ENCODE data around the gene PRR16.
A peak's percentile ranks its signal among the peaks of the same experiment; 100 is the strongest.

PRR16 gene

GRCh38 chr5:120614531-120615180 lies 150.6 kb downstream of the PRR16 start:
- no peak for TF ChIP-seq JUND (IDR thresholded peaks at IDR 0.05; ENCODE audit: low read depth)
- DNase-seq (ENCODE audit: low read depth in 1 of 2, low spot score in 1 of 2), result no peak
- in situ Hi-C loops (cut with HindIII; ENCODE audit: low pct_unique_long_range_greater_than_20kb, low sequenced_read_pairs), result no loop called here

GRCh38 chr5:120615967-120616645 lies 152.0 kb downstream of the PRR16 start:
- TF ChIP-seq JUND (IDR thresholded peaks at IDR 0.05; ENCODE audit: low read depth), result no peak
- no peak for DNase-seq (ENCODE audit: low read depth in 1 of 2, low spot score in 1 of 2)
- in situ Hi-C loops (cut with HindIII; ENCODE audit: low pct_unique_long_range_greater_than_20kb, low sequenced_read_pairs), result no loop called here

DNA sequence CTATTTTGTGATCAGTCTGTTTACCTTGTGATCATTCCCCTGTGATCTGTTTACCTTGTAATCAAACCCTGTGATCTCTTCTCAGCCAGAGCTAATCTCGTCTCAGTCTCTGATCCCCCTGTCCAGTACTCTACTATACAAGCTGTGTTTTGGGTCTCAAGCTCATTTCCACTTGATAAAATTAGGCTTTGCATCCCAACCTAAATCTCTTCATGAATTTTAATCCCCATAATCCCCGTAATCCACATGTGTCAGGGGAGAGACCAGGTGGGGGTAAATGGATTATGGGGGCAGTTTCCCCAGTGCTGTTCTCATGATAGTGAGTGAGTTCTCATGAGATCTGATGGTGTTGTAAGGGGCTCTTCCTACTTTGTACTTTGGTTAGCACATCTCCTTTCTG lies 157.2 kb downstream of the PRR16 start:
- TF ChIP-seq JUND (IDR thresholded peaks at IDR 0.05; ENCODE audit: low read depth), result no peak
- in situ Hi-C loops (cut with HindIII; ENCODE audit: low pct_unique_long_range_greater_than_20kb, low sequenced_read_pairs), result no loop called here
- no peak for DNase-seq (ENCODE audit: low read depth in 1 of 2, low spot score in 1 of 2)

- in situ Hi-C loops (cut with HindIII; ENCODE audit: low pct_unique_long_range_greater_than_20kb, low sequenced_read_pairs), result no loop called here
- DNase-seq (ENCODE audit: low read depth in 1 of 2, low spot score in 1 of 2), result no peak
- TF ChIP-seq JUND (IDR thresholded peaks at IDR 0.05; ENCODE audit: low read depth), result no peak
Observed at GRCh38 chr5:120624021-120624563, 160.0 kb downstream of the PRR16 start.

GRCh38 chr5:120628156-120628555 lies 164.1 kb downstream of the PRR16 start:
- in situ Hi-C loops (cut with HindIII; ENCODE audit: low pct_unique_long_range_greater_than_20kb, low sequenced_read_pairs), result no loop called here
- TF ChIP-seq JUND (IDR thresholded peaks at IDR 0.05; ENCODE audit: low read depth), result no peak
- DNase-seq (ENCODE audit: low read depth in 1 of 2, low spot score in 1 of 2), result no peak

GRCh38 chr5:120630550-120630949 lies 166.4 kb downstream of the PRR16 start:
- in situ Hi-C loops (cut with HindIII; ENCODE audit: low pct_unique_long_range_greater_than_20kb, low sequenced_read_pairs), result no loop called here
- TF ChIP-seq JUND (IDR thresholded peaks at IDR 0.05; ENCODE audit: low read depth), result no peak
- DNase-seq (ENCODE audit: low read depth in 1 of 2, low spot score in 1 of 2), result no peak

- TF ChIP-seq JUND (IDR thresholded peaks at IDR 0.05; ENCODE audit: low read depth), result no peak
- no peak for DNase-seq (ENCODE audit: low read depth in 1 of 2, low spot score in 1 of 2)
- in situ Hi-C loops (cut with HindIII; ENCODE audit: low pct_unique_long_range_greater_than_20kb, low sequenced_read_pairs), result no loop called here
Observed at GRCh38 chr5:120631611-120632010, 167.5 kb downstream of the PRR16 start.

- DNase-seq (ENCODE audit: low read depth in 1 of 2, low spot score in 1 of 2), result no peak
- in situ Hi-C loops (cut with HindIII; ENCODE audit: low pct_unique_long_range_greater_than_20kb, low sequenced_read_pairs), result no loop called here
- TF ChIP-seq JUND (IDR thresholded peaks at IDR 0.05; ENCODE audit: low read depth), result no peak
Observed at GRCh38 chr5:120632430-120632829, 168.3 kb downstream of the PRR16 start.

DNA sequence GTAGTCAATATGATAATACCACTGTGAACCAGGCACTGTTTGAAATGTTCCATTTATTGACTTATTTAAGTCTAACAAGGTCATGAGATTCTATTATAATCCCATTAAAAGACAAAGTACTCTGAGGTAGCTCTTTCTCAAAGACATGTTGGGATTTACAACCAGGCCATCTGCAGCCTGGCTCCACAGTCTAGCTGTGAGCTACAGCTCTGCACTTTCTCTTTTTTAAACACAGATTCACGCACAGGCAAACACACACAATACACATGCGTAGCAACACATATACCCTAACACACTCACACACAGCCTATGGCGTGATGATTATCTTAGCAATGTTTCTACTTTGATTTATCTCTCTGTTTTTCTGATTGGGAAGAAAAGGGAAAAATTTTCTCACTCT lies 174.3 kb downstream of the PRR16 start:
- DNase-seq (ENCODE audit: low read depth in 1 of 2, low spot score in 1 of 2), result no peak
- TF ChIP-seq JUND (IDR thresholded peaks at IDR 0.05; ENCODE audit: low read depth), result no peak
- in situ Hi-C loops (cut with HindIII; ENCODE audit: low pct_unique_long_range_greater_than_20kb, low sequenced_read_pairs), result no loop called here

GRCh38 chr5:120640778-120641177 lies 176.7 kb downstream of the PRR16 start:
- in situ Hi-C loops (cut with HindIII; ENCODE audit: low pct_unique_long_range_greater_than_20kb, low sequenced_read_pairs), result no loop called here
- no peak for DNase-seq (ENCODE audit: low read depth in 1 of 2, low spot score in 1 of 2)
- no peak for TF ChIP-seq JUND (IDR thresholded peaks at IDR 0.05; ENCODE audit: low read depth)

- in situ Hi-C loops (cut with HindIII; ENCODE audit: low pct_unique_long_range_greater_than_20kb, low sequenced_read_pairs), result no loop called here
- no peak for DNase-seq (ENCODE audit: low read depth in 1 of 2, low spot score in 1 of 2)
Observed at GRCh38 chr5:120644516-120644915, 180.4 kb downstream of the PRR16 start.

GRCh38 chr5:120655828-120656435 lies 191.8 kb downstream of the PRR16 start:
- DNase-seq (ENCODE audit: low read depth in 1 of 2, low spot score in 1 of 2), result peak; percentile 4 to 72
- in situ Hi-C loops (cut with HindIII; ENCODE audit: low pct_unique_long_range_greater_than_20kb, low sequenced_read_pairs), result no loop called here
- no peak for TF ChIP-seq JUND (IDR thresholded peaks at IDR 0.05; ENCODE audit: low read depth)

More at GRCh38 chr5:120644516-120644915, 180.4 kb downstream of the PRR16 start:
- TF ChIP-seq JUND (IDR thresholded peaks at IDR 0.05; ENCODE audit: low read depth), result no peak

- no peak for DNase-seq (ENCODE audit: low read depth in 1 of 2, low spot score in 1 of 2)
- no peak for TF ChIP-seq JUND (IDR thresholded peaks at IDR 0.05; ENCODE audit: low read depth)
- in situ Hi-C loops (cut with HindIII; ENCODE audit: low pct_unique_long_range_greater_than_20kb, low sequenced_read_pairs), result no loop called here
Observed at GRCh38 chr5:120657104-120657503, 193.0 kb downstream of the PRR16 start.
